Epithelial cell of proximal tubule (primary cell): Measurements from ENCODE around the gene ASPG. TPM values are rescaled to one million over a fixed set of nuclear protein-coding genes. Genes with fewer than 3 reads are reported as not detected.

ENCODE experiments used
- DNase-seq: peaks from one replicate; pipeline ENCODE4 v3.0.0-alpha.2; 2011; ENCODE audit warnings: low read depth
- H3K4me3 ChIP-seq: 2 replicates; pipeline ENCODE4 v1.5.1; 2011; ENCODE audit warnings: low read depth, mild to moderate bottlenecking, low read length
- CTCF ChIP-seq: conservative IDR thresholded peaks from 2 replicates; pipeline ENCODE4 v1.5.1; 2012; ENCODE audit warnings: low read depth, mild to moderate bottlenecking, low read length
- total RNA-seq: library from RNA; depleted of rRNA; stranded (reverse); fragments of >200 nt; gene quantifications from 2 replicates; pipeline ENCODE4 v1.2.3, GENCODE V29; 2015

The ASPG gene
- total RNA-seq, 1 donor from 2014 or later, result not detected

GRCh38 chr14:104105822-104106470 is 20.4 kb downstream of the ASPG start:
- H3K4me3 ChIP-seq, result no peak overlapping the region
- no peak for DNase-seq
- TF ChIP-seq CTCF, result no peak

GRCh38 chr14:104106471-104106991 is 21.0 kb downstream of the ASPG start:
- TF ChIP-seq CTCF, result no peak
- no peak for DNase-seq
- H3K4me3 ChIP-seq, result no peak overlapping the region

- DNase-seq, result no peak
- no peak for TF ChIP-seq CTCF
- no peak overlapping the region for H3K4me3 ChIP-seq
Measured at GRCh38 chr14:104107101-104107581, 21.6 kb downstream of the ASPG start.

- H3K4me3 ChIP-seq, result no peak overlapping the region
- no peak for DNase-seq
- TF ChIP-seq CTCF, result no peak
Measured at GRCh38 chr14:104107611-104108569, 22.4 kb downstream of the ASPG start.

GRCh38 chr14:104108570-104109541 is 23.4 kb downstream of the ASPG start:
- no peak for TF ChIP-seq CTCF

GRCh38 chr14:104109731-104110361 is 24.3 kb downstream of the ASPG start:
- TF ChIP-seq CTCF, result no peak
- DNase-seq, result no peak

More at GRCh38 chr14:104108570-104109541, 23.4 kb downstream of the ASPG start:
- H3K4me3 ChIP-seq, result no peak overlapping the region
- DNase-seq, result no peak

More at GRCh38 chr14:104109731-104110361, 24.3 kb downstream of the ASPG start:
- H3K4me3 ChIP-seq, result no peak overlapping the region
